Gastroesophageal sphincter (tissue), 4 donors: ENCODE results near the gene NR2F2. TPM values are rescaled to one million over a fixed set of nuclear protein-coding genes. Genes with fewer than 3 reads are reported as not detected.

Experiments used
- ATAC-seq: fragments of 150-250 bp; one replicate; pipeline ENCODE4 v1.9.1; 2016; ENCODE audit warnings: mild to moderate bottlenecking, moderate library complexity
- H3K27ac ChIP-seq, 4 donors: fragments of 200-600 bp; sonication (generic) in 3 of 4; 1 replicate in 3 of 4; 2 replicates in 1 of 4; pipeline ENCODE4 v1.5.1; 2016 to 2019
- H3K27me3 ChIP-seq: fragments of 200-600 bp; sonication (generic); one replicate; pipeline ENCODE4 v1.5.1; 2019
- H3K36me3 ChIP-seq, 2 donors: fragments of 200-600 bp; sonication (generic); one replicate each; pipeline ENCODE4 v1.5.1; 2019; ENCODE audit warnings: control low read depth in 1 of 2
- H3K4me1 ChIP-seq, 3 donors: fragments of 200-600 bp; sonication (generic); 1 replicate in 2 of 3; 2 replicates in 1 of 3; pipeline ENCODE4 v1.5.1; 2016 to 2019; ENCODE audit warnings: control low read depth in 2 of 3
- H3K4me3 ChIP-seq, 2 donors: fragments of 200-600 bp; sonication (generic); one replicate each; pipeline ENCODE4 v1.5.1; 2019; ENCODE audit warnings: mild to moderate bottlenecking in 1 of 2, moderate library complexity in 1 of 2
- H3K9me3 ChIP-seq, 3 donors: fragments of 200-600 bp; sonication (generic); one replicate each; pipeline ENCODE4 v1.5.1; 2017 to 2019; ENCODE audit warnings: control low read depth in 2 of 3
- EP300 ChIP-seq: sonication (generic); formaldehyde crosslinking; IDR thresholded peaks from one replicate; pipeline ENCODE4 v1.6.1; 2017; ENCODE audit warnings: antibody characterized with exemption, mild to moderate bottlenecking
- POLR2A ChIP-seq, 2 donors: fragments of 450-650 bp; IDR thresholded peaks; one replicate each; pipeline ENCODE4 v1.6.1; 2017; ENCODE audit warnings: antibody characterized with exemption in 2 of 2, mild to moderate bottlenecking in 2 of 2, moderate library complexity in 1 of 2
- POLR2AphosphoS5 ChIP-seq: sonication (generic); formaldehyde crosslinking; IDR thresholded peaks from one replicate; pipeline ENCODE4 v1.6.1; 2017; ENCODE audit warnings: antibody characterized with exemption
- WGBS, 2 donors: methylation state at CpG; one replicate each; pipeline ENCODE4 v1.1.5; 2018; ENCODE audit warnings: low coverage in 1 of 2; 5-methylcytosine and 5-hydroxymethylcytosine counted together
- total RNA-seq, 4 donors: library from RNA; depleted of rRNA; stranded (reverse); fragments of >200 nt; gene quantifications; one replicate each; pipeline ENCODE4 v1.1.0, GENCODE V29; 2016
- TF ChIP-seq, protein P1 (sequence below), 4 experiments: fragments of 200-600 bp in 2 of 4; fragments of 450-650 bp in 2 of 4; sonication (generic) in 1 of 4; IDR thresholded peaks; one replicate each; pipeline ENCODE4 v1.5.1; 2017 to 2019; ENCODE audit warnings: antibody characterized with exemption in 4 of 4, mild to moderate bottlenecking in 2 of 4, moderate library complexity in 2 of 4

Gene NR2F2
- total RNA-seq, 4 donors from 2014 or later, result 82.7 to 126 (median 91.8) TPM

DNA sequence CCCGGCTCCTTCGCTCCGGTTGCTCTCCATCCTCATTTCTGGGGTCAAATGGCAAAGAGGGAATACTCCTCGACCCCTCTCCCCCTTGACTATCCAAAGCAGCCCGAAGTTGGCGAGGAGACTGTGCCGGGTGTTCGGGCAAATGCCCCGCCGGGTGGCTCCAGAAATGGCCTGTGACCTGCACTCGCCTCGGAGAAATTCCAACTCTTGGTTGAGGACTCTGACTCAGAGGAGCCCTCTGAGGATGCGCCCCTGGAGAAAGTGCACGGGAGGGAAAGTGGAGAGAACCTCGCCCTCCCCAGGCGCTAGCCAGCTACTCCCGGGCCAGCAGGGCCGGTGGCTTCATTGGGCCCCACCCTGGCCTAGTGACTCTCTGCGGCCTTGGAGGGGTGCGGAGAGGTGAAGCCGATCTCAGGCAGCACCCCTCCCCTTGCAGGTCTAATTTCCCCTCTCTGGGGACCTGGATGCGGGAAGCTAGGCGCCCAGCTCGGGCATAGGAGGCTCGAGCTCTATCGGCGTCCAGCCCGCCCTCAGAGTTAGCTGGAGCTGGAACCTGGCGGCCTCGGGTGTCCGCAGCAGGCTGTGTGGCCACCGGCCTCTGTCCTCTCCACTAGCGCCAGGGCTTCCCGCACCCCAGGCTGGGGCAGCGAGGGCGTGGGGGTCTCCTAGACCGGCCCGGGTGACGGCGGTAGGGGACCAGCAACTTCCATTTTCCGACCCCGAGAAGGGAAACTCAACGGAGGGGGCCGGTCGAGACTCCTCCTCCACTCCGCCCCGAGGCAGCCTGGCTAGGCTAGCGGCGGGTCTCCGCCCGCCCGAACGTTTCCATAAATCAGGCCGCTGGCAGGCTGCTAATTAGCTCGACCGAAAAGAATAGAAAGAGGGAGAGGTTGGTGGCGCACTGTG is 29.4 kb downstream of the NR2F2 start:
- WGBS, 2 donors, result 42% methylated on average over 2 of the region's 57 CpGs; no CpG with 5 or more reads in 1 of the 2 donors
- peak; percentile 59 for ATAC-seq
- peak; percentile 64 for TF ChIP-seq POLR2AphosphoS5
- TF ChIP-seq POLR2A (IDR thresholded peaks at IDR 0.05), result no peak
- H3K27me3 ChIP-seq, result no peaks in the 10 kb centered on the region
- H3K4me3 ChIP-seq, result peak overlapping the region; percentile 46 to 63
- H3K36me3 ChIP-seq, result no peaks in the 10 kb centered on the region
- peak overlapping the region in 3 of 4 donors; percentile 61 to 98 (median 93) for H3K27ac ChIP-seq
- H3K9me3 ChIP-seq, result no peaks in the 10 kb centered on the region
- peaks cover 0 to 65% (median 18%) of the 10 kb centered on the region in 3 donors for H3K4me1 ChIP-seq

DNA sequence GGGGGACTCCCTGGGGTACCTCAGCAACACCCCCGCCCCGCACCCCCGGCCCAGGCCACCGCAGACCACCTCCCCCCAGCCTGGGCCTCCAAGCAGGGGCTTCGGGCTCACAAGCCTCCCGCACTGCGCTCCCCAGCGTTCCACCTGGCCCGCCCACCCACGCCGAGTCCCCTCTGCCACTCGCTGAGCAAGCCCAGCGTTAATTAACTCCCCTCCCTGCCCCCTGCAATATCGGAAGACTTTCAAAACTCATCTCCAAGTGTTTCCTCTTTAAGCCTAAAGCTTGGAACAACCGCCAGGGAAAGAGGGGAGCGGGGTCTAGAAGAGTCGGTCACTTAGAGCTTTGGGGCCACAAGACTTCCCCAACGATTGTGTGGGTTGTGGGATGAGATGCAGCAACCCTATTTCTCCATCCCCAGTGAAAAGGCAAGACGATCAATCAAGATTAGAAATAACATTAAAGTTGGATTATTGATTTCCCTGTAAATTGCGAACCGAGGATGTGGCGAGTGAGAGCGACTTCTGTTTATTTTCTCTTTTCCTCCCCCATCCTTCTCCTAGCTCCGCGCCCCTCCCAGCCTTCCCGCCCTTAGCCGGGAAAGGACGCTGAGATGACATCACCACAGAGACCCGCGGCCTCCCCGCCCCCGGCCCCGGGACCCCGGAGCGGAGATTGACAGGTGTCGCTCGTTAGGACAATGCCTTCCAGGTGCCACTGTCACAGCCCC is 30.2 kb downstream of the NR2F2 start:
- Histone ChIP-seq H3K27me3 (no peaks in the 10 kb centered on the region), H3K4me1 (peaks cover 0 to 56% (median 12%) of the 10 kb centered on the region in 3 donors), H3K27ac (peak overlapping the region in 3 of 4 donors; percentile 61 to 98 (median 93)), H3K9me3 (no peaks in the 10 kb centered on the region), H3K4me3 (peak overlapping the region; percentile 46 to 63), H3K36me3 (no peaks in the 10 kb centered on the region)
- TF ChIP-seq POLR2AphosphoS5 (peak; percentile 45), POLR2A (IDR thresholded peaks at IDR 0.05) (no peak), EP300 (no peak)
- TF ChIP-seq, protein P1, sequence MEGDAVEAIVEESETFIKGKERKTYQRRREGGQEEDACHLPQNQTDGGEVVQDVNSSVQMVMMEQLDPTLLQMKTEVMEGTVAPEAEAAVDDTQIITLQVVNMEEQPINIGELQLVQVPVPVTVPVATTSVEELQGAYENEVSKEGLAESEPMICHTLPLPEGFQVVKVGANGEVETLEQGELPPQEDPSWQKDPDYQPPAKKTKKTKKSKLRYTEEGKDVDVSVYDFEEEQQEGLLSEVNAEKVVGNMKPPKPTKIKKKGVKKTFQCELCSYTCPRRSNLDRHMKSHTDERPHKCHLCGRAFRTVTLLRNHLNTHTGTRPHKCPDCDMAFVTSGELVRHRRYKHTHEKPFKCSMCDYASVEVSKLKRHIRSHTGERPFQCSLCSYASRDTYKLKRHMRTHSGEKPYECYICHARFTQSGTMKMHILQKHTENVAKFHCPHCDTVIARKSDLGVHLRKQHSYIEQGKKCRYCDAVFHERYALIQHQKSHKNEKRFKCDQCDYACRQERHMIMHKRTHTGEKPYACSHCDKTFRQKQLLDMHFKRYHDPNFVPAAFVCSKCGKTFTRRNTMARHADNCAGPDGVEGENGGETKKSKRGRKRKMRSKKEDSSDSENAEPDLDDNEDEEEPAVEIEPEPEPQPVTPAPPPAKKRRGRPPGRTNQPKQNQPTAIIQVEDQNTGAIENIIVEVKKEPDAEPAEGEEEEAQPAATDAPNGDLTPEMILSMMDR (IDR thresholded peaks at IDR 0.05), result no peak
- 13 to 39% methylated on average over 15 to 22 of the region's 37 CpGs for WGBS, 2 donors
- no peak for ATAC-seq

DNA sequence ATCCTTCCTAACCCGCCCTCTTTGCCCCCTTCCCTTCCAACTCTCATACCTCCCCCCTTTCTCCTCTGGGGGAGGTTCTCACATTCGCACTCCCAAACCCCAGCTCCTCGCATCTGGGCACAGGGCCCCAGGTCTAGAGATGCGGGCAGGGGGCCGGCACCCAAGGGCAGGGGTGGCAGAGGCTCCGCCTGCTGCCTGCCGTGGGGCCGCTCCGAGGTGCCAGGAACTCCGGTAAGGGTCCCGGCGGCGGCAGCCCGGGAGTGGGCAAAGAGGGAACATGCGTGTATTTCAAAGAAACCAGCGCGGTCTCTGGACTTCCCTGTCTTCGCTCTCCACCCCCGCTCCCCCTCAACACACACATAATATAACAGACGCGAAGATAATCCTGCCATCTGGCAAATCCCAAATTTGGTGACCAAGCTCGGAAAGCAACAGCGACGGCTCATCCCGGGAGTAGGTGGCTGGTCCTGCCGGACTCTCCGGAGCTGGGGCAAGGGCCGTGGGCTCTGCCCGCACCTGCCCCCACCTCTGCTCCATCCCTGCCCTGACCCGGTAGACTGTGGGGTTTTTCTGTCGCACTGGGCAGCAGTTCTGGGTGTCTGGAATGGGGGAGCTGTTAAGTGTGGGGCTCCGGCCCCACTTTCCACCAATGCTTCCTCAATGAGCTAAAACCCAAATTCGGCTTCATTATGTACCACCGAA is 31.0 kb downstream of the NR2F2 start:
- Histone ChIP-seq H3K27me3 (no peaks in the 10 kb centered on the region), H3K36me3 (no peaks in the 10 kb centered on the region), H3K27ac (peak overlapping the region in 3 of 4 donors; percentile 52 to 98 (median 93)), H3K9me3 (no peaks in the 10 kb centered on the region), H3K4me1 (peaks cover 0 to 49% (median 10%) of the 10 kb centered on the region in 3 donors), H3K4me3 (peak overlapping the region in 1 of 2 donors; percentile 63)
- WGBS, 2 donors, result 54 to 84% methylated on average over 5 to 12 of the region's 34 CpGs
- ATAC-seq, result no peak
- TF ChIP-seq, protein P1 (IDR thresholded peaks at IDR 0.05), result no peak
- TF ChIP-seq EP300 (no peak), POLR2AphosphoS5 (no peak), POLR2A (IDR thresholded peaks at IDR 0.05) (no peak)

DNA sequence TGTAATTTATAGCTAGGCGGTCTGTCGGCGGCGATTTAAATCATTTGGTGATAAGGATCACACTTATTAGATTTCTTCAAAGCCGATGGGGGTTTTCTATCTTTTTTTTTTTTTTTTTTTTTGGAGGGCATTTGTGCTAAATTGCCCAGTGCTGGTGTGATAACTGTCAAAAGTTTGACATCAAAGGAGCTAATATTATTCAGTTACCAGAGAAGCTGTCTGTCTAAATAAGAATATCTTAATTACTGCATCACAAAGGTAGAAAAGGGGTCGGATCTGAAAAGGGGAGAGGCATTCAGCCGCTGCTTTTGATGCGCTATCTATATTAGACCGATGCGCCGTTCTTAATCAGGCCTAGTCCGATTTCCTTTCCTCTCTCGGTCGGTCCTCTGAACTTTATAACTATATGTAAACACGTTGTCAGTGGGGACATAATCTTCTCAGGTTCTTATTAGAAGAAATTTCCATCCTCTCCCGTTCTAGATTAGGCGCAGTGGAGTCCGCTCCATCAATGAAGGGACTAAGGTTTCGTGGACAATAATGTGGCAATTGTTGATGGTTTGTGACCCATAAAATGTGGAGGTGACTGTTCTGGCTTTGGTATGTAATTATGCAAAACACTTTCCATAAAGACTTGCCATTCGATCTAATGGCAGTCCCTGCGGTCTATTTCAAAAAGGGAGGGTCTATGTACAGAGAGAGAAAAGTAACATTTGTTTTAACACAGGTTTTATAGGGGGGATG is 31.7 kb downstream of the NR2F2 start:
- H3K27me3 ChIP-seq, result no peaks in the 10 kb centered on the region
- ATAC-seq, result no peak
- WGBS, 2 donors, result 85 to 93% methylated on average over 17 to 21 of the region's 21 CpGs
- H3K36me3 ChIP-seq, result no peaks in the 10 kb centered on the region
- no peaks in the 10 kb centered on the region for H3K9me3 ChIP-seq
- peaks cover 0 to 46% (median 8%) of the 10 kb centered on the region in 3 donors for H3K4me1 ChIP-seq
- peak overlapping the region in 1 of 4 donors; percentile 98 for H3K27ac ChIP-seq
- TF ChIP-seq POLR2AphosphoS5 (no peak), POLR2A (IDR thresholded peaks at IDR 0.05) (no peak), EP300 (no peak)
- TF ChIP-seq, protein P1 (IDR thresholded peaks at IDR 0.05), result no peak
- H3K4me3 ChIP-seq, result no peak overlapping the region
